ENCODE measurements around the gene IL17C. TPM values are rescaled to one million over a fixed set of nuclear protein-coding genes. Genes with fewer than 3 reads are reported as not detected.

The IL17C gene
- total RNA-seq, 1 donor: not detected

GRCh38 chr16:88593910-88594309 is 44.5 kb upstream of the IL17C start:
- TF ChIP-seq, protein P1, sequence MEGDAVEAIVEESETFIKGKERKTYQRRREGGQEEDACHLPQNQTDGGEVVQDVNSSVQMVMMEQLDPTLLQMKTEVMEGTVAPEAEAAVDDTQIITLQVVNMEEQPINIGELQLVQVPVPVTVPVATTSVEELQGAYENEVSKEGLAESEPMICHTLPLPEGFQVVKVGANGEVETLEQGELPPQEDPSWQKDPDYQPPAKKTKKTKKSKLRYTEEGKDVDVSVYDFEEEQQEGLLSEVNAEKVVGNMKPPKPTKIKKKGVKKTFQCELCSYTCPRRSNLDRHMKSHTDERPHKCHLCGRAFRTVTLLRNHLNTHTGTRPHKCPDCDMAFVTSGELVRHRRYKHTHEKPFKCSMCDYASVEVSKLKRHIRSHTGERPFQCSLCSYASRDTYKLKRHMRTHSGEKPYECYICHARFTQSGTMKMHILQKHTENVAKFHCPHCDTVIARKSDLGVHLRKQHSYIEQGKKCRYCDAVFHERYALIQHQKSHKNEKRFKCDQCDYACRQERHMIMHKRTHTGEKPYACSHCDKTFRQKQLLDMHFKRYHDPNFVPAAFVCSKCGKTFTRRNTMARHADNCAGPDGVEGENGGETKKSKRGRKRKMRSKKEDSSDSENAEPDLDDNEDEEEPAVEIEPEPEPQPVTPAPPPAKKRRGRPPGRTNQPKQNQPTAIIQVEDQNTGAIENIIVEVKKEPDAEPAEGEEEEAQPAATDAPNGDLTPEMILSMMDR (IDR thresholded peaks at IDR 0.05; ENCODE audit: insufficient read depth, low read length): no peak
- H3K4me3 ChIP-seq (ENCODE audit: low read depth, low read length): no peak overlapping the region
- no peak for DNase-seq (ENCODE audit: low read depth)

DNA sequence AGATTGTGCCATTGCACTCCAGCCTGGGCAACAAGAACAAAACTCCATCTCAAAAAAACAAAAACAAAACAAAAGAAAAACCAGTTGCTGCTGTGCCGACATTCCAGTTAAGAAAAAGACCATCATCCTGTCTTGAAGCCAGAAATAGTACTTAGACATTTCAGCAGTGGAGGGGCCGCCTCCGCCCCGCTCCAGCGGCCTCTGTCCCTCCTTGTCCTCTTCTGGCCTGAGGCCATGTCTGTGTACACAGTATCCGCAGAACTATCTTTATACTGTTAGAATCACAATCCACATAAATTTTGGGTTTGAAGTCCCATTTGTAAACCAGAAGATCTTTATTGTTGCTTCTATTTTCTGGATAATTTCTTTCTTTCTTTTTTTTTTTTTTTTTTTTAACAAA is 43.3 kb upstream of the IL17C start:
- TF ChIP-seq, protein P1 (IDR thresholded peaks at IDR 0.05; ENCODE audit: insufficient read depth, low read length): no peak
- no peak overlapping the region for H3K4me3 ChIP-seq (ENCODE audit: low read depth, low read length)
- no peak for DNase-seq (ENCODE audit: low read depth)

DNA sequence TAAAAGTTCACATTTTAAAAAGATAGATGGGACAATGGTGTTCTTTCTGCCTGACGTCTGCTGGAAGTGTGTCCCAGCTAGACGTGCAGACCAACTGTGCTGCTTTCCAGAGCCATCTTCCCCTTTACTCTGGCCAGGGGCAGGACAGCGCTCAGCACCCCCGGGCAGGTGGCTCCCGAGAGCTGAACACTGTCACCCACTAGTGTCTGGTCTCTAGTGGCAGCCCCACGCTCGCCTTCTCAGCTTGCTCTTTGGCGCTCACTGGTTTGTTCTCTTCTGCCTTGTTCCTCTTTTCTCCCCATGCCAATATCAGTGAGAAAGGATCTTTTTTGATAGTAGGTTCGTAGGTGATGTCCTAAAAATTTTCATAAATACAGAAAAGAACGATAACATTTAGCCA is 42.5 kb upstream of the IL17C start:
- no peak overlapping the region for H3K4me3 ChIP-seq (ENCODE audit: low read depth, low read length)
- TF ChIP-seq, protein P1 (IDR thresholded peaks at IDR 0.05; ENCODE audit: insufficient read depth, low read length): no peak
- no peak for DNase-seq (ENCODE audit: low read depth)

DNA sequence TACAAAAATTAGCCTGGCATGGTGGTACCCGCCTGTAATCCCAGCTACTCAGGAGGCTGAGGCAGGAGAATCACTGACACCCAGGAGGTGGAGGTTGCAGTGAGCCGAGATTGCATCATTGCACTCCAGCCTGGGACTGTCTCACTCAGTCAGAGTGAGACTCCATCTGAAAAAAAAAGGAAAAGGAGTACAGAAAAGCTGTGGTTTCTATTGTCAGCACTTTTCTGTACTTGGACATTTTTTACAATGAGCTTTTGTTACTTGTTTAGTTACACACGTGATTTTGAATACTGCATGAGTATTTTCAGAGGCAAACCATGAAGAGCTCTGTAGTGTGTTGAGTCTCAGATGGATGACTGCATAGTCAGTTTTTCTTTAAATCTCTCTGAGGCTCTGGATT is 41.9 kb upstream of the IL17C start:
- no peak overlapping the region for H3K4me3 ChIP-seq (ENCODE audit: low read depth, low read length)
- DNase-seq (ENCODE audit: low read depth): no peak
- TF ChIP-seq, protein P1 (IDR thresholded peaks at IDR 0.05; ENCODE audit: insufficient read depth, low read length): no peak

DNA sequence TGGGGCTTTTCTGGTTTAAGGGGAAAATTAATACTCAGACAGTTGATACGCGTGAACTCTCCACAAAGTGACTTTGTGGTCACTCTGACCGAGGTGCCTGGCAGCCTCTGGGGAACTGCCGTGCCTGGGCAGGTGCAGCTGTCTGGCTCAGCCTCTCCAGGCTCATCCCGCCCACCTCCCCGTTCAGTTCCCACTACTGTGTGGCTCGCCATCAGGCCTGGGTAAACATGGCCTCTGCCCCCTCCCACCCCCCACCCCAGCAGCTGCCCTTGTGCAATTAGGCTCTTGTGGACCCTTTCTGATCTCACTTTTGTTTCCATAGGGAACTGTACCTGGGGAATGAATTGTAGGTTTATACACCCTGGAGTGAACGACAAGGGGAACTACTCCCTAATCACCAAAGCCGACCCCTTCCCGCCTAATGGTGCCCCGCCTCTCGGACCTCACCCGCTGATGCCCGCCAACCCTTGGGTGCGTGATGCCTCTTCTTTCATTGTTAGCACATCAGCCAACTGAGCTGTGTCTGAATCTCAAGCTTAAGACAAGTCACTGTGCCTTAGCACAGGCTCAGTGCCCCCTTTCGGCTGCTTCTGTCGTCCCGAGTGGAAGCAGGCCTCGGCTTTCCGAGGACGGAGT is 40.4 kb upstream of the IL17C start:
- TF ChIP-seq, protein P1 (IDR thresholded peaks at IDR 0.05; ENCODE audit: insufficient read depth, low read length): no peak
- DNase-seq (ENCODE audit: low read depth): no peak

GRCh38 chr16:88599092-88599733 is 39.2 kb upstream of the IL17C start:
- no peak overlapping the region for H3K4me3 ChIP-seq (ENCODE audit: low read depth, low read length)
- DNase-seq (ENCODE audit: low read depth): no peak
- TF ChIP-seq, protein P1 (IDR thresholded peaks at IDR 0.05; ENCODE audit: insufficient read depth, low read length): no peak

More for the DNA sequence above, 40.4 kb upstream of the IL17C start:
- no peak overlapping the region for H3K4me3 ChIP-seq (ENCODE audit: low read depth, low read length)

Measured in fibroblast of the aortic adventitia (primary cell).